ENCODE results near the gene SEMA6A.

Gene SEMA6A

DNA sequence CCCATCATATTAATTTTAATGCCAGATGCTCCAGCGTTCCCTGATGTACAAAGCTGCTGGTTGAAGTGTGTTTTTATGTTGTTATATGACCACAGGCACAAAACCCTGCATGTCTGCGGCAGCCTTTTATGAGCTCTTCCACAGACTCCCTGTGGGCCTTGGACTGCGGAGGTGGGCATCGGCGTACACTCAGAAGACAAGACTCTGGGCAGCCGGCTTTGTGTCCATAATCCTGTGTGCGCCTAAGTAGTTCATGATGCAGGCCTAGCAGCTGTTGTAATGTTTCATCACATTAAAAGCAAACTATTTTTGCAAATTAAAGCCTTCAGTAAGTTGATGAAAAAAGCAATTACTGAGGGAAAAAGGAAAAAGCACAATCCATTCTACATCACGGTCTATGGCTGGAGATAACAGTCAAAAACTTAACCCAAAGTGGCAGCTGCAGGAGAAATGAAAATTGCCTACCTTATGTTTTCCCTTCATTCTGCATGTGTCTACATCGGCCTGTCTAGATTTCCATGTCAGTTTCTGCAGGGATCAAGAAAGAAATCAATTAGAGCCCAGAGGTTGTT, 78.8 kb downstream of the SEMA6A start:
- DNase-seq (ENCODE audit: low spot score), result no peak

DNA sequence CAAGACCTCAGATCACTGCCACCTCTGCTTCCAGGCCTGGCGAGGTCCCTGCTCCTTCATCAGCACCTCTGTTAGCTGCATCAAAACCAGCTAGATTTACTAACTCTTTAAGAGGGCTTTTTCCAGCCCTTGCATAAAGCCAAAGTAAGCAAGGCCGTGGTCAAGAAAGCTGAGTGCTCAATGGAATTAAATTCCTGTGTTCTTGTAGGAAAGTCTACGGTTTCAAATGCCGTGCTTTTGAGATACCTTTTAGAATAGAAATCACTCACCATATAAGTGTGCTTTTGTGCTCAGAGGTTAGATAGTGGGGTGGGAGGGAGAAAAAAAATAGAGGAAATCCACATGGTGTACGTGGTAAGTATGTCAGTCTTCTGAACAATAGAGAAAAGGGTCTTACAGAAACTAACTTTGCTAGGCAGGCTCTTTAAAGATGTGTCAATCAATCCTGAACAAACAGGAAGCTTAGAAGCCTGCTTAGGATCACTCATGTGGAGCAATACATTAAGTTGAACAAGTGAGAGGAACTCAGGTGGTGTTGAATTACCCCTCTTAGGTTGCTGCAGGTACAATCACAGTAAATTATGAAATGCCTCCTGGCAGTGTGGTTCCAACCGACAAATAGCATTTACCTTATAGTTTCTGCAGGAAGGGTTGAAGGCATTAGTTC, 79.7 kb downstream of the SEMA6A start:
- peak; percentile 33 for DNase-seq (ENCODE audit: low spot score)

DNA sequence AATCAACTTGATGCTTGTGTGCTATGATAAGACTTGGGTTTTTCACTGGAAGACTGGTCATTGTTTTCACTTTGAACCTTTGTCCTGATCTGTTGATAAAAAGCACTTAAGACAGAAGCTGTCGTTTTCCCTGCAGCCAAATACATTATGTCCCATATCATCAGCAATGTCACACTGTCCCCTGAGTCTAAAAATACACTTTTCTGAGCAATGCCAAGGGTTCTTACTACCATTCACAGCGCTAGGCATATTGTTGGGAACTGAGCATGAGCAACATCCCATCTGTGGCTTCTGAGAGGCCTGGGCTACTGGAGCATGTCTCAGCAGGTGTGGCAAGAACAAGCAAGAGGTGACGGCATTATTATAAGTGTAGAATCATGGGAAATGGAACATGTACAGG, 81.8 kb downstream of the SEMA6A start:
- DNase-seq (ENCODE audit: low spot score), result peak; percentile 38

DNA sequence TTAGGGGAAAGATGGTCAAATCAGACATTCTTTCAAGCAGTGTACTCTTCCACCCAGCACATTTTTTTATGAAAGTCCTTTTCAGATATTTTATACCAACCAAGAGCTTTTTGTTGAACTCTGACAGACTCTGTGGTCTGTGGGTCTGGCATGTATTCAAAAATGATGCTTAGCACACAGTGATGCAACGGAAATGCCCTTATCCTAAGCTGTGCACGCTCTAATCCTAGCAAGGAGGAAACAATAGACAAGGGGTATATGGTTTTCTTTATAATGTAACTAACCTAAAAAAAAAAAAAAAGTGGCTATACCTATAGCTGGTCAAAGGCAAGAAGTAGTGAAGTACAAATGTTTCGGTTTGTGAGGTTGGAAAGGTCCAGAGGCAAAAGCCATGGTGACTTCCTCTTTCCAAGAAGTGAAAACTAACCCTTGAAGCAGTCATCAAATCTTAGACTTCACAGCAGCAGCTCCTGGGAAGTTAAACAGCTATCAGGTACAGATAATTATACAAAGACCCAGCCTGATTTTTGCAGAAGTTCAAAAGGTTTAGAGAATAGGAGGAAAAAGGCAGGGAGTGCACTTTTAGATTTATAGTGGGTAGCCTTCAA, 82.5 kb downstream of the SEMA6A start:
- DNase-seq (ENCODE audit: low spot score), result peak; percentile 73

DNA sequence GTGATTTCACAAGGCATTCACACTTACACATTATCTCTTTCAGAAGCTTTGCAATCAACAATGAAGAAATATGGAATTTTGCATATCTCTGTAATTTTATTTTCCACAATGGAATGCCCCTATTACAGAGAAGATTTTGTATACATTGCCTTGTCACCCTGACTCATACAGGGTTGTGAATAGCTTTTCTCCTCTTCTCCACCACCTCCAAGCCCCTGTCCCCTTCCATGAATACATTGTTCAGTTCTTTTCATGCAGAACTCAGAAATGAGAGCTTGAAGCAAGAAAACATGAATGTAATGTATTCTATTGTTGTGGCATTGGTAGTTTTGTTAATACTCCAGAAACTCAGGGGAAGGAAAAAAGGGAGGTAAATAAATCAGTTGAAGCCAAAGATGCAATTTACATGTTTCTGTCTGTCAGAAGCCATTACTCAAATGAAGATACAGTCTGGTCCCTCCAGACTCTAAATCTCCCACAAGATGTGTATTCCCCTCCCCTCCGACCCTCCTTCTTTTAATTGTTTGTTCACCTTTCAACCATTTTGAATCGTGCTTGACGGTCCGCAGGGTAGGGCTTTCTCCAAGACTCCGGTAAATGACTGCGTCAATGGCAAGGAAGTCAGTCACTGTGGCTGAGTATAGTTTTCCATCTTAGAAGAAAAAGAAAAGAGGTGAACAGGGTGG, 86.1 kb downstream of the SEMA6A start:
- no peak for DNase-seq (ENCODE audit: low spot score)

DNA sequence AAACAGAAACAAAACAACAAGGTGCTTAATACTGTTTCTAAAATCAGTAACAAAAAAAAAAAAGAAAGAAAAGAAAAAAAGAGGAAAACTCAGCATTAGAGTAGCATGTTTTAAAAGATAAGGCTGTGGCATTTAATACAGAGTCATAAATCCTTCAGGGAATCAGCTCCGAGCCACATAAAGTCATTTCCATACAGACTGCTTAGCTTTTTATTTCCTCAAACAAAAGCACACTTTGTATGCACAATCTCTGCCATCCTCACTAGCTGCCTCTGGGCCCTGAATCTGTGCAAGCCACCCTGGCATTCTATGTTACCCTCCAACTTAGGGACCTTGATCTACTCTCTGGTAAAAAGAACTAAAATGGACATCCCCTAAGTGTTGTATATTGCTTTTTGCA, 87.6 kb downstream of the SEMA6A start:
- no peak for DNase-seq (ENCODE audit: low spot score)

DNA sequence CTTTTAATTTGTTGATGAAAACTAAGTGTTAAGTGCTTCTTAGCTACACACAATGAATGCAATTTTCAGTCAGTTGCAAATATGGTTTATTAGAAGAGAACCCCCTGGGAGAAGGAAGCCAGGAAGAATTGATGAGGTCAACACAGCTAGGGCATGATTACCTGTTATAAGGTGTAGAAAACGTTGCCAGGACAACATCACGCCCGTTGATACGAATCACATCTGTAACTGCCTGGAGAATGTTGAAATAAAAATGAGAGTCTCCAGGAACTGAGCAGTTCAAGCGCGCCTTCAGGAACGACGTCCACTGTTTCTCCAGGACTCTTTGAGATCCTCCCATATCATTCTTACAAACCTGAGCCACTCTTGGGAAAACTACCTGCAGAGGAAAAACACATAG, 88.0 kb downstream of the SEMA6A start:
- DNase-seq (ENCODE audit: low spot score), result peak; percentile 20

DNA sequence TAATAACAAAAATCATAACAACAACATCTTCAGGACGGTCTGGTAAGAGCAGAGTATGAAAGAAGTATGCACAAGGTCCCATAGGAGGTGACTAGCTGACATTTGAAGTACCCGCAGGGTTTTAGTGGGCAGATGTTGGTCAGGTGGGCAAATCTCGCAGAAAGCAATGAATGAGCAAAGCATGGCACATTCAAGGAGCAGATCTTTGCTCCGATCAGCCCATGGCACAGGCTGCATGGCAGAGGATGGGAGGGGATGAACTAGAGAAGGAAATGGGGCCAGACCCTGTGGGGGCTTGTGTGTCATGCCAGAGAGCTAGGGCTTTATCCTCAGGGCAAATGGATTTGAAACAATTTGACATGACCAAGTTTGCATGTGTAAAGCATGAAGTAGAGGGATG, 90.0 kb downstream of the SEMA6A start:
- DNase-seq (ENCODE audit: low spot score), result no peak

DNA sequence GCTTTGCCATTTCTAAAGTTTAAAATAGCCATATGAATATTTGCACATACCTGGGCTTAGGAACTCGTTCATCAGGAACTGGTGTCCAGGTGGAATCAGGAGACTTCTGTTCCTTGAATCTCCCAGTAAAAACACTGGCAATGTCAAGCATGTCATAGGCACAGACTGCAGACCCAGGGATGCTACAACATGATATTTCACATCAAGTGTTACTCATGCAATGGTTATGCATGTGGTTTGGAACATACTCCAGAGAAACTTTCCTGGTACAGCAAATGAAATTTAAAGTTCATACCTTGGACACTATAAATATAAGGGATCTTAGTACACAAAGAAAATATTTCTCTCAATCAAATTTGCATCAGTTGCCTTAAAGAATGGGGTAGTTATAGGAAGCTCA, 92.2 kb downstream of the SEMA6A start:
- DNase-seq (ENCODE audit: low spot score), result peak; percentile 46

DNA sequence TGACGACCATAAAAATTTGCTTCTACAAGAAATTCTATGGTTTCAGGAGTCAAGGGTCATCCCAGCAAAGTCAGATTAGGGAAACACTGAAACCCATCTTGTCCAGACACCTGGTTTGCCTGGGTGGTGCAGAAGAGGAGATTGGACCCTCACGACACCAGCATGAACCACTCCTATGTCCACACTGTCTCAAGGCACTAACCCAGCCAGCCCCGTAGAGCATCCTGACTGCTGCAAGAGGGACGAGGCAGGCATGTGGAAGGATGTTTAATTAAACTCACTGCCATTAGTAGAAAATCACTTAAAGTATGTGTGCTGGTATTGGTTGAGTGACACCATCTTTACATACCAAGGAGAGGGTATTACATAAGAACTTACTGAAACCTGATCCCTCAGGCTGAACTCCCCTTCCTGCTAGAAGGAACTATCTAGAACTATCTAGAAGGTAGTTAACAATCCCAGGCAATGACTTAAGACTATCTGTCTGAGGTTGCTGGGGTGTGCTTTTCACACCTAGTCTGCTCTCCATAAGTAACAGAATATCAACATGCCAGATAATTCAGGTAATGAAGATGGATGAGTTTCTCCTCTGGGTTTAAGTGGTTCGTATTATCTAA, 93.6 kb downstream of the SEMA6A start:
- DNase-seq (ENCODE audit: low spot score), result no peak

DNA sequence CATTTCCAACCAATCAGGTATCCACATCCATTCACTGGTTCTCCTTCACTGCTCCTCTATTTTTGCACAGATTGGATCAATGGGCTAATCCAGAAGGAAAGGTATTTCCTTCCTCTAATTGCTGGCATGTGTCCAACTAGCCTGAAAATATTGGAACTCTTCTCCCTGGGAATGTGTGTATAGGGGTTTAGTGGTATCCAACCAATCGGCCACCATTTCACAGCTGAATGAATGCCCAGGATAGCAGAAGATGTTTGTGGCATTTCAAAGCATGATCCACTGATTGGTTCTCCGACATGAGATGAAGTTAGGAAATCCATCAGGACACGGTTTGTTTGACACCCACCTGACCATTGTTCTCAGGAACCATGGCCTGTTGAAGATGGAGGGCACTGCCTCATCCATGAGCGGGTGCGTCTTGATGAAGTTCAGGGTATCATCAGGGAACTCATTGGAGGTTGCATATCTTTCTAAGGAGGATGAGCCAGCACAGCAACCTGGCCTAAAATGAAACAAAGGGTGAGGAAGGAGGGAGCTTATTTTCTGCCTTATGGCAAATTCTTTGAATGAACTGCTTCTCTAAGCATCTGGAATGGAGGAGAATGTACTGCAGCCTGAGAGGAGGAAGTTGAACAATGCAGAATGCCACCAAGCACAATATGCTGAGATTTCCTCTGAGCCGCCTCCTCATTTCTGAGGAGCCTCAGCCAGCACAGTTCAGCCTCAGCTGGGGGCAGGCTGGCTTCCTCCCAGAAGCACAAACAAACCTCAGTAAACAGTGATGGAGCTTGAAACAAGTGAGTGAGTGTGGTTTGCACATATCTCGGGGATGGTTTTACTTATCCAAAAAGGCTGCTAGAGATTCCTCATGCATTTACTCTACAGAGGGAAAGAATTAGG, 94.6 kb downstream of the SEMA6A start:
- DNase-seq (ENCODE audit: low spot score), result peak; percentile 51

DNA sequence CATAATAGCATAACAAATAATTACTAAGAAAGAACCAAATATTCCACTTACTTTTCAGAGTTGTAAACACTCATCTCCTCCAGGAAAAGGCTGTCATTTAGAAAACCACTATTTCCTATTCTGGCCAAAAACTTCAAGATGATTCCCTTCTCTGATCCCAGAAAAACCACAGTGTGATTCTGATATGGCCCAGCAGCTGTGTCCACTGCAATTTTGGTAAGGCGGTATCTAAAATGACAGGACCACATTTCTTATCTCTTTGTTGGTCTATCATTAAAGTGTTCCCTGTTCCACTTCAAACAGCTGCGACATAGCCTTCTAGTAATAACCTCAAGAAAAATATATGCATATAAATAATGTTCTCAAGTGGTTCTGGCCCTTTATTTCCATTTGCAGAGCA, 96.1 kb downstream of the SEMA6A start:
- no peak for DNase-seq (ENCODE audit: low spot score)

DNA sequence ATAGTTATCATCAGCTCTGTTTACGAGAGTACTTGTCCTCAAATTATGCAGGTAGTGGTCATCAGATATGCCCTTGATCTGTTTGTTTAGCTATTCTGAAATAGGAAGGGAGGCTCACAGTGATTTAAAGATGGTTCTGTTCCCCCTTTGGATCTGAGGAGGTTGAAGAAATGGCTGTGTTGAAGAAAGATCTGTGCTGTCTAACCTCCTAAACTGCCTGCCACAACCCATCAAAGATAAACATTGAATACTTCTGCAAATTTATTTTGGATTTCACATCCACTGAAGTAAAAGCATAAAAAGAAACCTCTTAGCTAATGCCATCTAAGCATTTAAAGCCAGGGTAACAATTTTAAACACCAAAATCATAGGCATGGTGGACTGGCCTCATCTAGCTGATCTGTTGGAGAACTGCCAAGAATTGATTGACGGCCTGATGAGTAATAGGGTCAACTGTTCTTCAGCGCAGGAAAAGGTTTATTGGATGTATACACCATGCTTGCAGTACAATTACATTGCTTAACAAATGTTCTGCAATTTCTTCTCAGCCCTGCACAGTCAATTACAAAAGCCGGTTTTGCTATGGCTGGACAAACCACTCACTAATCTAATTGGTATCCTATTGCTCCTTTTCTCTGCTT, 97.6 kb downstream of the SEMA6A start:
- DNase-seq (ENCODE audit: low spot score), result no peak

DNA sequence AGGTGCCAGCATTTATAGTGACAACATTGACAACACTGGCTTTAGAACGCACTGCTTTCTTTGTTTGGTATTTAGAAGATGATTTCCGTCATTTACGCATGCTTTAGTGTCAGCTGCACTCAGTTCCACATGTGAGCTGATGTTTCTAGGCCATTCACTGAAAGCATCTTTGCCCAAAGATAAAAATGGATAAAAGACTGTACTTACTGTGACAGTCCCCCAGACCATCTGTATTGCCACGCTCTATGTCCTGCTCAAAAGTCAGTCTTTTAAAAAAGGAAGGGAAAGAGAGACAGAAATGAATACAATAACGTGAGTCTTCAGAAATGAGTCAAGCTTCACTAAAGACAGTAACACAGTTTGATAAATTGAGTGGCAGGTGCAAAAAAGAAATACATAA, 99.3 kb downstream of the SEMA6A start:
- no peak for DNase-seq (ENCODE audit: low spot score)

DNA sequence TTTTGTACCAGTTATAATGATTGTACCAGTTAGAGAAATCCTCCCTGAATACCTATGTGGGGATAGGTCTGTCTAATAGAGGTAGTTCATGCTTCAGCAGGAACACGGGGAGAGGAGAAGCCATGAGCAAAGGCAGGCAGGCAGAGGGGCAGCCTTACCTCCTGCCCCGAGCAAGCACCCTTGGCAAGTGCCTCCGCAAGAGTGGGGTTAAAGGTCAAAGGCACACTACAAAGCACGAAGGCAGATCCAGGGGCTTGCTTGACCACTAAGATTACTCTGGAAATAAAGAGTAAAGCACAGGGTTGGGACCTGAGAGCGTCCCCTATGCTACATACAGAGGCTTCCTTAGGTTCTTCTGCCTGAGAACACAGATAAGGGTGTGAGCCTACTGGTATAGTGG, 100.9 kb downstream of the SEMA6A start:
- DNase-seq (ENCODE audit: low spot score), result no peak

DNA sequence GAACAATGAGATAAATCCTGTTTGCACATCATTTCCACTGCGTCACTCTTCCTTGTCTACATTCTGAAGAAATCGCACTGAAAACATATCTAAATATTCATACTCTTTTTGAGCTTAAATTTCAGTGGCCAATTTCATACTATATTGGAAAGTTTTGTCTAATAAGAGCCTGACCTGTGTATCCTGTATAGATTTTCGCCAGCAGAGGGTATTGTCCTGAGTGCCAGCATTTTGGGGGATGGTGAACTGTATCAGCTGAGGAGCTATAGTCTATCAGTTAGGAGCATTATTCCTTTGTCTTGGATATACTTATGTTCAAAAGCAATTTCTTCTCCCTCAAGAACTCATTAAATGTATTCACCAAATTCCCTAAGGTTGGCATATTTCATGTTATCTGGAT, 102.3 kb downstream of the SEMA6A start:
- DNase-seq (ENCODE audit: low spot score), result no peak

DNA sequence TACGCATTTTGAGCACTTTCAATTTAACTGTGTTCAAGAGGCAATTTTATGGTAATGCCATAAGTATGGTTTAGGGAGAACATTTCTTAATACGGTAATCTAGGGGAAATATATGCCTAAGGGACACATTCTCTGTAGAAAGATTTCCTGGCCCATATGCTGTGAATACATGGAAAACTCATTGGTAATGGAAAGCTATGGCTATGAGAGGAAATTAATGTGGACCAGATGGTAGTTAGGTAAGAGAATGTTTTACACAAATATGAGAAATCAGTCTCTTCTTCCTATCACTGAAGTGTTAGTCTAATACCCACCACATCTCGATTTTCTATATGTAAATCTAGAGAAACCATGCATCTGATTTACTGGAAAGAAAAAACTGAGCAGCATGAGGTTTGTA, 105.0 kb downstream of the SEMA6A start:
- no peak for DNase-seq (ENCODE audit: low spot score)

DNA sequence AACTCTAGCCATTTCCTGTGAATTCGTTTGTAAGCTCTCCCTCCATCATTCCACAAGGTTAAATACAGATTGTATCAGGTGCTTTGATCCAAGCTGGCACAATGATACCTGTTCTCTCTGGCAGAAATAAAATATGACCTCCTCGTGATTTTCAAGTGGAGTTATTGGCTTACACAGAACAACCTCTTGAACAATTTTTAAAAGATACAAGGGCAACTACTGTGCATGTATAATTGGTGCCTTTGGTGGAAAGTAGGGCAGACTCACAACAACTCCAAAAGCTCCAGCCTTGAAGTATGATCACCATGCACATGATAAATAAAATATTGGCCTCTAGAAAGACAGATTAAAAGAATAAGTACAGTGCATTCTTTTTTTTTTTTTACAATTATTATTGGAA, 106.0 kb downstream of the SEMA6A start:
- no peak for DNase-seq (ENCODE audit: low spot score)

DNA sequence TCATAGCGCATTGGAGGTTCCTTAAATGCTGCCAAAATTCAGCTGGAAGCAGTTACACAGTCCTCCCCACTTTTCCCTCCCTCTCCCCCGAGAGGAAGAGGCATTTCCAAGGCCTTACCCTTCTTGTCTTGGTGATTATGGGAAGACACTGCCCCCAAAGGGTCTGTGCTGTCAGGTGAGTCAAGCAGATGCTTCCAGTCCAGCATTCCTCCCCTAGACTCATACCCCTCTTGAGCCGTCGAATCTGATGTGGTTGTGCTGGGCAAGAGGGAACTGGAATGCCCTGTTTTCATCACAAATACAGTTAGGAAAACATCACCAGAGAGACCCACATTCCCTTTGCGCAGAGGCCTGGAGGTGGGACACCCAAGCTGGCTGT, 107.2 kb downstream of the SEMA6A start:
- no peak for DNase-seq (ENCODE audit: low spot score)

DNA sequence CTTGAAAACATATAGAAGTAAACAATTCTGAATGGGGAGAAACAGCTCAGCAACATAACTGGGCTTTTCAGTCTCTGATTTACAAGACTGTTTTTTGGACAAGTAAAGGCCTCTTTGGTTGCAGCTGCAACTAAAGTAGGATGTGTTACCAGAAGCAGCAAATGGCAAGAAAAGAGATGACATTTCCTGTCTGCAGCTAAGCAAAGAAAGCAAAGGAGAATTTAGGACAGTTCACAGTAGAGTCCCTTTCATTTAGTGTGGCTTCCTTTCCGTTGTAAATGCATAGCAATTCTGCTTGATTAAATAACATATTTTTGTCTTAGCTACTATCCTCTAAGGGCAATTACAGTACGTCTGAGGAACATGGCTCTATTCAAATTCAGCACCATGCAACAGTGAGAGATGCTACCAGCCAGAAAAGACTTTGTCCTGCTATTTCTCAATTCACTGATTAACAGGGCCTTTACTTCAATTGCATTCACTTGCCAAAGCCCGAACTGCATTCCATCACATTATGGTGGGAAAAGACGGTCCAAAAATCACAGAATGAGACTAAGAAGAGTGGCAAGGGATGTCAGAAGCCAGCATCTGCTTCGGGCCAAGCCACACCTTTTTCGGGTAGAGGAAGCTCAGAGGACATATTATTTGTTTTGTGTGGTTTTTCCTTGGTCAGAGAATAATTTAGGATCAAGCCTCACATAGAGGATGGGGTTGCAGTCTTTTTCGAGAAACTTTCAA, 107.7 kb downstream of the SEMA6A start:
- DNase-seq (ENCODE audit: low spot score), result no peak

DNA sequence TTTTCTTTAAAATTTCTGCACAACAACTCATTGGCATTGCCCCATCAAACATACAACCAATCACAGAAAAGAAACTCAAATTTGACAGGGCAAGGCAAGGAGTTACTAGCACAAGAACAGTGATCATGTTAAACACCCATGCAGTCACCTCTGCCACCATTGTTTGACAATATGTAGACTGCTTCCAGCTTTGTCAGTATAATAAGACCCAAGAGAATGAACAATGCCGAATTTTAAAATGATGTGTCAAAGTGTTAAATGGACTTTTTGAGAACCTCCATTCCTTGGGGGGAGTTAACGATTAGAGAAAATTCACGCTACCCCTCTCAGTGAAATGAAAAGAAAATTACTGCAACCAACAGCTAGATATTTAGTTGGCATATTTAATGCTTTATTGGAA, 109.2 kb downstream of the SEMA6A start:
- DNase-seq (ENCODE audit: low spot score), result no peak

Measured in kidney tubule cell (primary cell).